H9 (cell line): ENCODE results near the gene FAM83E. TPM values are rescaled to one million over a fixed set of nuclear protein-coding genes. Genes with fewer than 3 reads are reported as not detected.

Experiments used
- DNase-seq: peaks from one replicate; pipeline ENCODE4 v3.0.0-alpha.2; 2017
- H2AFZ ChIP-seq: one replicate; pipeline ENCODE4 v1.6.1; 2013; ENCODE audit warnings: mild to moderate bottlenecking, low read length, control low read depth, moderate library complexity
- H2AK5ac ChIP-seq: 2 replicates; pipeline ENCODE4 v1.6.1; 2013; ENCODE audit warnings: low read length, control low read depth, mixed read lengths; ENCODE audit not compliant: insufficient read length
- H2BK120ac ChIP-seq: one replicate; pipeline ENCODE4 v1.6.1; 2013; ENCODE audit warnings: low read depth, mild to moderate bottlenecking, low read length, control low read depth, inconsistent platforms; ENCODE audit not compliant: poor library complexity, severe bottlenecking
- H2BK12ac ChIP-seq: 2 replicates; pipeline ENCODE4 v1.6.1; 2013; ENCODE audit warnings: low read length, control low read depth, mixed read lengths, low read depth; ENCODE audit not compliant: insufficient read length
- H2BK15ac ChIP-seq: 2 replicates; pipeline ENCODE4 v1.6.1; 2013; ENCODE audit warnings: low read depth, low read length, control low read depth
- H2BK20ac ChIP-seq: one replicate; pipeline ENCODE4 v1.6.1; 2013; ENCODE audit warnings: low read depth, mild to moderate bottlenecking, low read length, control low read depth, inconsistent platforms; ENCODE audit not compliant: poor library complexity, severe bottlenecking
- H2BK5ac ChIP-seq: 2 replicates; pipeline ENCODE4 v1.6.1; 2013; ENCODE audit warnings: low read length, control low read depth, mixed read lengths; ENCODE audit not compliant: insufficient read length
- H3K14ac ChIP-seq: 2 replicates; pipeline ENCODE4 v1.6.1; 2013; ENCODE audit warnings: low read length, control low read depth; ENCODE audit not compliant: insufficient read depth
- H3K18ac ChIP-seq: 2 replicates; pipeline ENCODE4 v1.6.1; 2013; ENCODE audit warnings: low read depth, mild to moderate bottlenecking, mixed read lengths, low read length, control low read depth; ENCODE audit not compliant: insufficient read length
- H3K23ac ChIP-seq: 2 replicates; pipeline ENCODE4 v1.6.1; 2013; ENCODE audit warnings: low read length, control low read depth, mixed read lengths, low read depth; ENCODE audit not compliant: insufficient read length
- H3K23me2 ChIP-seq: 2 replicates; pipeline ENCODE4 v1.6.1; 2013; ENCODE audit warnings: low read depth, mild to moderate bottlenecking, mixed read lengths, low read length, control low read depth; ENCODE audit not compliant: insufficient read length, poor library complexity, severe bottlenecking
- H3K27ac ChIP-seq: 2 replicates; pipeline ENCODE4 v1.5.1; 2013; ENCODE audit warnings: low read length, control low read depth, mixed read lengths, low read depth; ENCODE audit not compliant: insufficient read length
- H3K27me3 ChIP-seq: 2 replicates; pipeline ENCODE4 v1.6.1; 2013; ENCODE audit warnings: low read length, control low read depth, inconsistent platforms; ENCODE audit not compliant: insufficient read depth
- H3K4ac ChIP-seq: 2 replicates; pipeline ENCODE4 v1.6.1; 2013; ENCODE audit warnings: low read depth, mild to moderate bottlenecking, control low read depth, inconsistent platforms, low read length, moderate library complexity
- H3K4me1 ChIP-seq: 2 replicates; pipeline ENCODE4 v1.6.1; 2013; ENCODE audit warnings: low read length, control low read depth, inconsistent platforms; ENCODE audit not compliant: insufficient read depth
- H3K4me2 ChIP-seq: 2 replicates; pipeline ENCODE4 v1.6.1; 2013; ENCODE audit warnings: low read length, control low read depth, mixed read lengths; ENCODE audit not compliant: insufficient read length, insufficient read depth
- H3K56ac ChIP-seq: 2 replicates; pipeline ENCODE4 v1.6.1; 2013; ENCODE audit warnings: low read depth, mild to moderate bottlenecking, mixed read lengths, low read length, control low read depth; ENCODE audit not compliant: insufficient read length
- H3K79me1 ChIP-seq: 2 replicates; pipeline ENCODE4 v1.6.1; 2013; ENCODE audit warnings: low read depth, mild to moderate bottlenecking, moderate library complexity, low read length, control low read depth, inconsistent platforms; ENCODE audit not compliant: insufficient read depth, poor library complexity, severe bottlenecking
- H3K79me2 ChIP-seq: 2 replicates; pipeline ENCODE4 v1.6.1; 2013; ENCODE audit warnings: low read length, control low read depth, inconsistent platforms; ENCODE audit not compliant: insufficient read depth
- H3K9ac ChIP-seq: 2 replicates; pipeline ENCODE4 v1.6.1; 2013; ENCODE audit warnings: low read length, control low read depth, mixed read lengths; ENCODE audit not compliant: insufficient read length; ENCODE audit errors: extremely low read depth
- H3K9me3 ChIP-seq: one replicate; pipeline ENCODE4 v1.6.1; 2013; ENCODE audit warnings: low read depth, low read length, inconsistent platforms; ENCODE audit not compliant: control insufficient read depth
- H3T11ph ChIP-seq: one replicate; pipeline ENCODE4 v1.6.1; 2013; ENCODE audit warnings: mild to moderate bottlenecking, low read length, control low read depth, inconsistent platforms
- H4K20me1 ChIP-seq: one replicate; pipeline ENCODE4 v1.6.1; 2013; ENCODE audit not compliant: control insufficient read depth, insufficient read length, insufficient read depth
- H4K5ac ChIP-seq: 2 replicates; pipeline ENCODE4 v1.6.1; 2013; ENCODE audit warnings: low read depth, mild to moderate bottlenecking, mixed read lengths, low read length, control low read depth; ENCODE audit not compliant: insufficient read length
- H4K8ac ChIP-seq: replicated peaks from 2 replicates; pipeline ENCODE4 v1.6.1; 2013; ENCODE audit warnings: low read length, control low read depth, mixed read lengths, low read depth; ENCODE audit not compliant: insufficient read length
- H4K91ac ChIP-seq: 2 replicates; pipeline ENCODE4 v1.6.1; 2013; ENCODE audit warnings: low read depth, mild to moderate bottlenecking, moderate library complexity, mixed read lengths, low read length, control low read depth; ENCODE audit not compliant: insufficient read length
- H3K27ac Mint-ChIP-seq, 3 experiments: 2 replicates in 2 of 3; 3 replicates in 1 of 3; pipeline ENCODE4 v1.8.0; 2020 to 2021; ENCODE audit warnings: mixed read lengths in 3 of 3, mild to moderate bottlenecking in 1 of 3, moderate library complexity in 1 of 3
- H3K27me3 Mint-ChIP-seq: 2 replicates; pipeline ENCODE4 v1.8.0; 2021; ENCODE audit warnings: low read depth, mild to moderate bottlenecking, moderate library complexity, mixed read lengths
- H3K36me3 Mint-ChIP-seq, 3 experiments: 2 replicates in 2 of 3; 3 replicates in 1 of 3; pipeline ENCODE4 v1.8.0; 2020 to 2021; ENCODE audit warnings: low read depth in 3 of 3, mixed read lengths in 3 of 3; ENCODE audit not compliant: insufficient read depth in 1 of 3
- H3K4me1 Mint-ChIP-seq, 2 experiments: 2 replicates each; pipeline ENCODE4 v1.8.0; 2020; ENCODE audit warnings: mixed read lengths in 2 of 2
- H3K4me3 Mint-ChIP-seq, 2 experiments: 2 replicates in 1 of 2; 3 replicates in 1 of 2; pipeline ENCODE4 v1.8.0; 2020 to 2021; ENCODE audit warnings: mild to moderate bottlenecking in 2 of 2, mixed read lengths in 2 of 2, moderate library complexity in 1 of 2
- H3K9me3 Mint-ChIP-seq, 2 experiments: 2 replicates in 1 of 2; 3 replicates in 1 of 2; pipeline ENCODE4 v1.8.0; 2020; ENCODE audit warnings: mild to moderate bottlenecking in 2 of 2, mixed read lengths in 2 of 2, moderate library complexity in 1 of 2
- WGBS: extraction: QIAGEN DNeasy Blood & Tissue Kit; methylation state at CpG from one replicate; pipeline ENCODE4 v1.1.7; 2013; ENCODE audit warnings: missing lambda C conversion rate, low lambda C conversion rate, mixed read lengths; ENCODE audit not compliant: insufficient read length; ENCODE audit errors: extremely low coverage; 5-methylcytosine and 5-hydroxymethylcytosine counted together
- total RNA-seq: library from RNA; stranded (reverse); gene quantifications from 2 replicates; pipeline ENCODE4 v1.2.1, GENCODE V29; 2021
- TF ChIP-seq, protein P1 (sequence below): fragments of 200-600 bp; sonication (generic); conservative IDR thresholded peaks from 3 replicates; pipeline ENCODE4 v1.8.0; 2021; ENCODE audit warnings: antibody characterized with exemption, mild to moderate bottlenecking

FAM83E gene
- total RNA-seq, 1 experiment from 2014 or later, result 9.2 TPM

DNA sequence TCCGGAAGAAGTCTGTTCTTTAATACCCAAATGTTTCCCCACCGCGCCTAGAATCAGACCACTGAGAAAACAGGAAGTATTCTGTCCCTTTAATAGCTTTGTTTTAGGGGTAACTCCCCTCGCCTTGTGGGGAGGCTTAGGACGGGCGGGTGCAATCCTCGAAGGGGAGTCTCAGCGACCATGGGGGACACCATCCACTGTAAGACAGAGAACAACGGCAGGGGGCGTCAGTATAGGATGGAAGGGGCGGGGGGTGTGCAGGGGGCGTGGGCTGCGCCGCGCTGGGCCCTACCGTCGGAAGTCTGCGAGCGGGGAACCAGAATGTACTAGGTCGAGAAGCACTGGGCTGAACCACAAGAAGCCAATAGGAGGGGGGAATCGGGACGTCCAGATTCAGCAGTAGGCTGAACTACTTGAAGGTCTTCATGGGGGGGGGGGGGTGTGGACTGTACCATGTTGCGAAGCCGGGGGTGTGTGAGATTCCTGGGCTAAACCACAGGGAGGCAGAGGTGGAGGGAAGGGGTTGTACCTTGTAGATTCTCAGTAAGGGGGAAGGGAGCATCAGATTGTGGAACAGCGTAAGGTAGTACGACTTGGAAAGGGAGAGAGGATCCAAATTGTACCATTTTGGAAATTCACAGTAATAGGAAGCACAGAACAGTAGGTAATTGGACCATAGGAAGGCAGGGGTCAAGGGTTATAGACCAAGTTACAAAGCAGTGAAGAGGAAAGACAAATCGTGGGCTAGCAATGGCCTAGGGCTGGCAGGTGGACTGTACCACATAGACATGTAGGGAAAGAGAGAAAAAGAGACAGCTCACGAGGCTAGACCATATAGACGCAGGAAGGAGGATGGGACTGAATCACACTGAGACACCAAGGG, 23.3 kb upstream of the FAM83E start:
- Histone ChIP-seq H3K4me2 (peak overlapping the region; percentile 63), H2BK120ac (peak overlapping the region; percentile 97), H2AK5ac (no peak overlapping the region), H4K5ac (no peak overlapping the region), H3K9ac (peak overlapping the region; percentile 41), H3K79me2 (no peaks in the 10 kb centered on the region), H3K23me2 (peaks cover 21% of the 10 kb centered on the region), H3K27me3 (no peaks in the 10 kb centered on the region; the same call in 1 of the 2 replicates), H3K9me3 (no peaks in the 10 kb centered on the region), H3K18ac (peak overlapping the region; percentile 90), H3K79me1 (no peaks in the 10 kb centered on the region), H3K4me1 (peaks cover 7% of the 10 kb centered on the region; the same call in 1 of the 2 replicates), H4K91ac (no peak overlapping the region), H2BK5ac (no peak overlapping the region), H2AFZ (no peak overlapping the region), H4K20me1 (no peaks in the 10 kb centered on the region), H3T11ph (peak overlapping the region; percentile 61), H2BK20ac (no peak overlapping the region), H2BK12ac (peak overlapping the region; percentile 31), H3K14ac (peak overlapping the region; percentile 49; the same call in 1 of the 2 replicates), H4K8ac (no peak overlapping the region), H3K23ac (no peak overlapping the region), H3K27ac (peak overlapping the region; percentile 60), H3K4ac (no peak overlapping the region; the same call in 1 of the 2 replicates), H3K56ac (no peak overlapping the region), H2BK15ac (no peak overlapping the region)
- Mint-ChIP-seq H3K4me3 (peak overlapping the region; percentile 82 to 89), H3K9me3 (no peaks in the 10 kb centered on the region; a peak in 1 of 5 replicates), H3K4me1 (peaks cover 32 to 49% of the 10 kb centered on the region in 2 experiments), H3K27ac (peak overlapping the region; percentile 97 to 99 (median 99)), H3K36me3 (peaks cover 14 to 40% (median 35%) of the 10 kb centered on the region in 3 experiments), H3K27me3 (peaks cover 4% of the 10 kb centered on the region)
- no CpG with 5 or more reads among the region's 29 CpGs for WGBS
- DNase-seq, result peak; percentile 97
- TF ChIP-seq, protein P1, sequence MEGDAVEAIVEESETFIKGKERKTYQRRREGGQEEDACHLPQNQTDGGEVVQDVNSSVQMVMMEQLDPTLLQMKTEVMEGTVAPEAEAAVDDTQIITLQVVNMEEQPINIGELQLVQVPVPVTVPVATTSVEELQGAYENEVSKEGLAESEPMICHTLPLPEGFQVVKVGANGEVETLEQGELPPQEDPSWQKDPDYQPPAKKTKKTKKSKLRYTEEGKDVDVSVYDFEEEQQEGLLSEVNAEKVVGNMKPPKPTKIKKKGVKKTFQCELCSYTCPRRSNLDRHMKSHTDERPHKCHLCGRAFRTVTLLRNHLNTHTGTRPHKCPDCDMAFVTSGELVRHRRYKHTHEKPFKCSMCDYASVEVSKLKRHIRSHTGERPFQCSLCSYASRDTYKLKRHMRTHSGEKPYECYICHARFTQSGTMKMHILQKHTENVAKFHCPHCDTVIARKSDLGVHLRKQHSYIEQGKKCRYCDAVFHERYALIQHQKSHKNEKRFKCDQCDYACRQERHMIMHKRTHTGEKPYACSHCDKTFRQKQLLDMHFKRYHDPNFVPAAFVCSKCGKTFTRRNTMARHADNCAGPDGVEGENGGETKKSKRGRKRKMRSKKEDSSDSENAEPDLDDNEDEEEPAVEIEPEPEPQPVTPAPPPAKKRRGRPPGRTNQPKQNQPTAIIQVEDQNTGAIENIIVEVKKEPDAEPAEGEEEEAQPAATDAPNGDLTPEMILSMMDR, result peak; percentile 37; the same call in 1 of the 3 replicates
